DND-41 (cell line): ENCODE measurements around the gene CACNB4.
"Not testable (repeated sequence)": the region's sequence is repeated elsewhere in the genome, so short reads cannot be mapped to it uniquely, and the experiment has no call there.

Experiments
- ATAC-seq: fragments of 200-7000 bp; cut with Tn5 transposase; 3 replicates; pipeline ENCODE4 v1.9.1; 2021; ENCODE audit warnings: low read depth; ENCODE audit not compliant: insufficient read depth
- DNase-seq: peaks from one replicate; pipeline ENCODE4 v3.0.0-alpha.2; 2020
- H2AFZ ChIP-seq: 2 replicates; pipeline ENCODE4 v1.6.0; 2012; ENCODE audit warnings: low read depth, low read length
- H3K27ac ChIP-seq: 2 replicates; pipeline ENCODE4 v1.5.1; 2012; ENCODE audit warnings: low read length, inconsistent platforms
- H3K27me3 ChIP-seq: fragments of 200-600 bp; sonication (generic); 2 replicates; pipeline ENCODE4 v1.6.0; 2012; ENCODE audit warnings: low read length, mild to moderate bottlenecking, inconsistent platforms; ENCODE audit not compliant: insufficient read depth, poor library complexity
- H3K36me3 ChIP-seq: 2 replicates; pipeline ENCODE4 v1.5.1; 2012; ENCODE audit warnings: low read length, inconsistent platforms; ENCODE audit not compliant: insufficient read depth
- H3K4me1 ChIP-seq: 2 replicates; pipeline ENCODE4 v1.5.1; 2012; ENCODE audit warnings: mild to moderate bottlenecking, low read length; ENCODE audit not compliant: insufficient read depth
- H3K4me2 ChIP-seq: 2 replicates; pipeline ENCODE4 v1.6.0; 2012; ENCODE audit warnings: mild to moderate bottlenecking, moderate library complexity, low read length, inconsistent platforms; ENCODE audit not compliant: insufficient read depth
- H3K4me3 ChIP-seq, 2 experiments: fragments of 200-600 bp in 1 of 2; shearing (Covaris generic) in 1 of 2; 2 replicates each; pipeline ENCODE4 v1.5.1; 2012 to 2016; ENCODE audit warnings: inconsistent platforms in 2 of 2, low read length in 2 of 2, mild to moderate bottlenecking in 2 of 2, low read depth in 1 of 2, moderate library complexity in 1 of 2
- H3K79me2 ChIP-seq: 2 replicates; pipeline ENCODE4 v1.6.0; 2012; ENCODE audit warnings: low read length, inconsistent platforms; ENCODE audit not compliant: insufficient read depth
- H3K9ac ChIP-seq: 2 replicates; pipeline ENCODE4 v1.6.0; 2012; ENCODE audit warnings: low read depth, mild to moderate bottlenecking, inconsistent platforms, low read length, moderate library complexity
- H3K9me3 ChIP-seq: 2 replicates; pipeline ENCODE4 v1.5.1; 2012; ENCODE audit warnings: low read length, moderate library complexity, mild to moderate bottlenecking, inconsistent platforms; ENCODE audit not compliant: insufficient read depth, severe bottlenecking
- H4K20me1 ChIP-seq: 2 replicates; pipeline ENCODE4 v1.6.0; 2012; ENCODE audit warnings: low read length; ENCODE audit not compliant: insufficient read depth
- EZH2 ChIP-seq: IDR thresholded peaks from 3 replicates; pipeline ENCODE4 v1.6.1; 2012; ENCODE audit warnings: borderline replicate concordance, low read depth, mild to moderate bottlenecking, moderate library complexity, low read length, inconsistent platforms; ENCODE audit not compliant: severe bottlenecking
- TF ChIP-seq, protein P1 (sequence below): IDR thresholded peaks from 2 replicates; pipeline ENCODE4 v1.5.1; 2012; ENCODE audit warnings: borderline replicate concordance, low read length, moderate library complexity, mild to moderate bottlenecking; ENCODE audit not compliant: poor library complexity, severe bottlenecking; ENCODE audit errors: extremely low read depth

CACNB4 gene

DNA sequence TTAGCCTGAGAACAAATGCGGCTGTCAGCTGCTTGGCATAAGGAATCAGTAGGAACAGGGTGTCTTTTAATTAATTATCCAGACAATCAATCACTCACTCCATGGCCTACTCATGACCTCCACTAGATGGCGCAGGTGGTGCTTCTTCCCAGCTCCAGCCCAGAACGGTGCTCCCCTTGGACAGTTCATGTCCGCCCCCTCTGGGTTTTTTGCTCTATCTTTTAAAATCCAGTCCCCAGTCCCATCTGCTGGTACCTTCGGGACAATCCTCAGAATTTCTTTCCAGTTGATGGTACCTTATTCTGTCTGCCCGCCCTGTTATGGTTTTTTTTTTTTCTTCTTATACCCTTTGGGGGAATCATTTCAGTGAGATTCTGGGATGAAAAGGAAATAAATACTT, 99.8 kb downstream of the CACNB4 start:
- TF ChIP-seq EZH2 = no peak
- TF ChIP-seq, protein P1, sequence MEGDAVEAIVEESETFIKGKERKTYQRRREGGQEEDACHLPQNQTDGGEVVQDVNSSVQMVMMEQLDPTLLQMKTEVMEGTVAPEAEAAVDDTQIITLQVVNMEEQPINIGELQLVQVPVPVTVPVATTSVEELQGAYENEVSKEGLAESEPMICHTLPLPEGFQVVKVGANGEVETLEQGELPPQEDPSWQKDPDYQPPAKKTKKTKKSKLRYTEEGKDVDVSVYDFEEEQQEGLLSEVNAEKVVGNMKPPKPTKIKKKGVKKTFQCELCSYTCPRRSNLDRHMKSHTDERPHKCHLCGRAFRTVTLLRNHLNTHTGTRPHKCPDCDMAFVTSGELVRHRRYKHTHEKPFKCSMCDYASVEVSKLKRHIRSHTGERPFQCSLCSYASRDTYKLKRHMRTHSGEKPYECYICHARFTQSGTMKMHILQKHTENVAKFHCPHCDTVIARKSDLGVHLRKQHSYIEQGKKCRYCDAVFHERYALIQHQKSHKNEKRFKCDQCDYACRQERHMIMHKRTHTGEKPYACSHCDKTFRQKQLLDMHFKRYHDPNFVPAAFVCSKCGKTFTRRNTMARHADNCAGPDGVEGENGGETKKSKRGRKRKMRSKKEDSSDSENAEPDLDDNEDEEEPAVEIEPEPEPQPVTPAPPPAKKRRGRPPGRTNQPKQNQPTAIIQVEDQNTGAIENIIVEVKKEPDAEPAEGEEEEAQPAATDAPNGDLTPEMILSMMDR = peak; percentile 82
- ATAC-seq = peak; percentile 85
- H3K4me1 ChIP-seq = no peaks in the 10 kb centered on the region

DNA sequence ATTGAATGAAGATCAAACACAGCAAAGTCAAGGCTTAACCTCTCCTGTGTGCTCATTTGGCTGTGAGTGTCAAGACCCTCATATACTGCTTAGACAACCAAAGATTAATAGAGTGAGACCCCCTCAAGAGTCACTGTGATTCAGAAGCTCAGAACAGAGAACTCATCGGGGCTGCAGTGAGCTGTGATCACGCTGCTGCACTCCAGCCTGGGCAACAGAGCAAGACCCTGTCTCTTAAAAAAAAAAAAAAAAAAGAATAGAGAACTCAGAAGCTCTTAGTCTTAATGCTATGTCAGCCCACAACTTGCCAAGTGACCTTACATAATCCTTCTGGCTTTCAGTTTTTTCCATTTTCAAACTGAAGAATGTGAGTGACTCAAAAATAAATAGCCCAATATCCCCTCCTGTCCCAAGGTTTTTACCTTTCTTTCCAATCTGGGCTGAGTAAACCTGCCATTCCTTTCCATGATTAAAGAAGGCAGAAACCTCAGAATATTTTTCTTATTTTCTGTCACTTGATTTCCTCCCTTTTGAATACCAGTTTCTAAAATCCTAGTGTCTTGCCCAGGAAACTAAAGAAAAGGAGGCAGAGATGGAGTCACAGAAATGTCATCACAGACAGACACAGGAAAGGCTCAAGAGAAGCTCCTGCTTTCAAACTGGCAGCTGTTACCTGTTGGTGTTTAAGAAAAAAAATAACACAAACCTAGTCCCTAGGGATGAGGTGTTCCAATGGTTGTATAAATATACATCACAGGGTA, 102.4 kb downstream of the CACNB4 start:
- Histone ChIP-seq H3K27me3 (no peaks in the 10 kb centered on the region), H3K4me2 (no peak overlapping the region), H4K20me1 (no peaks in the 10 kb centered on the region), H3K79me2 (no peaks in the 10 kb centered on the region), H3K9me3 (no peaks in the 10 kb centered on the region), H3K36me3 (no peaks in the 10 kb centered on the region), H2AFZ (no peak overlapping the region), H3K9ac (no peak overlapping the region), H3K4me3 (no peak overlapping the region), H3K27ac (no peak overlapping the region), H3K4me1 (no peaks in the 10 kb centered on the region)
- TF ChIP-seq, protein P1 = no peak
- TF ChIP-seq EZH2 = no peak
- ATAC-seq (no peak), DNase-seq (no peak)

More for the DNA sequence above, 99.8 kb downstream of the CACNB4 start:
- Histone ChIP-seq H3K4me2 (no peak overlapping the region), H3K27me3 (no peaks in the 10 kb centered on the region), H3K4me3 (no peak overlapping the region), H2AFZ (no peak overlapping the region), H3K79me2 (no peaks in the 10 kb centered on the region), H4K20me1 (no peaks in the 10 kb centered on the region), H3K27ac (no peak overlapping the region), H3K9ac (no peak overlapping the region), H3K36me3 (no peaks in the 10 kb centered on the region), H3K9me3 (no peaks in the 10 kb centered on the region)
- DNase-seq = peak; percentile 48

DNA sequence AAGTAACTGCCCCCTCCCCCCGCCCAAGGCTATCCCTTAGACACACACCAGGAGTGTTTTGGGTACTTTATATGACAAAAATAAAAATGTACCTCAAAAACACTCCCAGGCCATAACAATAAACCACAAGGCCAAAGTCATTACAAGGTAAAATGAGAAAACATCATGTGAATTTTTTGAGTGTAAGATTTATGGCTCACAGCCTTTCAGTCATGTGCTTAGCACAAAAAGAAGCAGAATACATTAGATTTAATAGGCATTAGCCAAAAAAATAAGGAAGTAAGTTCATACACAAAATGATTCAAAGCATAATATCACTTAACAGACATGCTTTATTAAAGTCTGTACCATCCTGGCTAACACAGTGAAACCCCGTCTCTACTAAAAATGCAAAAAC, 103.7 kb downstream of the CACNB4 start:
- no peak overlapping the region for H3K4me3 ChIP-seq
- no peaks in the 10 kb centered on the region for H4K20me1 ChIP-seq
- no peak for ATAC-seq
- H3K36me3 ChIP-seq = no peaks in the 10 kb centered on the region
- no peak overlapping the region for H3K9ac ChIP-seq
- no peak for DNase-seq
- no peak overlapping the region for H2AFZ ChIP-seq
- H3K27ac ChIP-seq = no peak overlapping the region
- TF ChIP-seq EZH2 = no peak
- TF ChIP-seq, protein P1 = no peak
- no peak overlapping the region for H3K4me2 ChIP-seq
- H3K4me1 ChIP-seq = no peaks in the 10 kb centered on the region
- no peaks in the 10 kb centered on the region for H3K27me3 ChIP-seq
- no peaks in the 10 kb centered on the region for H3K9me3 ChIP-seq
- no peaks in the 10 kb centered on the region for H3K79me2 ChIP-seq

DNA sequence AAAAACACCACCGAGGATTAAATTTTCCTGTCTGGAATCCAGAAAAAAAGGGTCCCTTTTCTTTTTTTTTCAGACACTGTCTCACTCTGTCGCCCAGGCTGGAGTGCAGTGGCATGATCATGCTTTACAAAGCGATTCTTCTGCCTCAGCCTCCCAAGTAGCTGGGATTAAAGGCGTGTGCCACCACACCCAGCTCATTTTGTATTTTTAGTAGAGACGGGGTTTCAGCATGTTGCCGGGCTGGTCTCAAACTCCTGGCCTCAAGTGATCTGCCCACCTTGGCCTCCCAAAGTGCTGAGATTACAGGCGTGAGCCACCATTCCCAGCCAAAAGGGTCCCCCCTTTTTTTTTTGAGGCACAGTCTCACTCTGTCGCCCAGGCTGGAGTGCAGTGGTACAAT, 104.7 kb downstream of the CACNB4 start:
- not testable (repeated sequence) for H4K20me1 ChIP-seq, H3K4me2 ChIP-seq, H3K9ac ChIP-seq, DNase-seq, H3K27me3 ChIP-seq, H3K79me2 ChIP-seq, H3K36me3 ChIP-seq, H3K4me3 ChIP-seq, H3K9me3 ChIP-seq, H2AFZ ChIP-seq, H3K4me1 ChIP-seq, ATAC-seq, H3K27ac ChIP-seq
